OCI-LY1 (cell line): Measurements from ENCODE around the gene CUEDC1.

Source experiments
- H2AFZ ChIP-seq: fragments of 200-600 bp; sonication (generic), shearing (Covaris generic); 2 replicates; pipeline ENCODE4 v1.6.0; 2014; ENCODE audit warnings: antibody characterized with exemption, mild to moderate bottlenecking, low read length
- H3F3A ChIP-seq: fragments of 200-600 bp; sonication (generic), shearing (Covaris generic); 2 replicates; pipeline ENCODE4 v1.6.0; 2014; ENCODE audit warnings: mild to moderate bottlenecking, antibody characterized with exemption, low read length, moderate library complexity; ENCODE audit not compliant: insufficient read depth
- H3K27ac ChIP-seq: fragments of 200-600 bp; sonication (generic); 2 replicates; pipeline ENCODE4 v1.5.1; 2014; ENCODE audit warnings: low read length, mixed run types, mild to moderate bottlenecking, low read depth; ENCODE audit not compliant: poor library complexity, severe bottlenecking
- H3K27me3 ChIP-seq: fragments of 200-600 bp; sonication (generic); 2 replicates; pipeline ENCODE4 v1.6.0; 2014; ENCODE audit warnings: antibody characterized with exemption, mild to moderate bottlenecking, low read length, moderate library complexity; ENCODE audit not compliant: insufficient read depth
- H3K36me3 ChIP-seq: fragments of 200-600 bp; sonication (generic); 2 replicates; pipeline ENCODE4 v1.6.1; 2014; ENCODE audit warnings: mild to moderate bottlenecking, antibody characterized with exemption, low read length, moderate library complexity, mixed read lengths; ENCODE audit not compliant: insufficient read depth
- H3K4me1 ChIP-seq: fragments of 200-600 bp; sonication (generic); 2 replicates; pipeline ENCODE4 v1.5.1; 2014; ENCODE audit warnings: mild to moderate bottlenecking, low read length, moderate library complexity; ENCODE audit not compliant: insufficient read depth, severe bottlenecking
- H3K4me2 ChIP-seq: fragments of 200-600 bp; sonication (generic), shearing (Covaris generic); 2 replicates; pipeline ENCODE4 v1.6.1; 2014; ENCODE audit warnings: low read length
- H3K4me3 ChIP-seq: fragments of 200-600 bp; sonication (generic); 2 replicates; pipeline ENCODE4 v1.5.1; 2014; ENCODE audit warnings: low read length, low read depth, mild to moderate bottlenecking, mixed read lengths; ENCODE audit not compliant: poor library complexity, severe bottlenecking
- H3K79me2 ChIP-seq: fragments of 200-600 bp; shearing (Covaris generic); 2 replicates; pipeline ENCODE4 v1.6.1; 2016; ENCODE audit warnings: mixed run types, low read length, mixed read lengths; ENCODE audit not compliant: insufficient read depth
- H3K9ac ChIP-seq: fragments of 200-600 bp; sonication (generic), shearing (Covaris generic); 2 replicates; pipeline ENCODE4 v1.6.1; 2014; ENCODE audit warnings: mild to moderate bottlenecking, low read length, mixed read lengths
- H3K9me2 ChIP-seq: fragments of 200-600 bp; sonication (generic), shearing (Covaris generic); 2 replicates; pipeline ENCODE4 v1.6.1; 2014; ENCODE audit warnings: low read depth, mild to moderate bottlenecking, low read length, mixed read lengths
- H3K9me3 ChIP-seq: fragments of 200-600 bp; shearing (Covaris generic); 2 replicates; pipeline ENCODE4 v1.6.1; 2014; ENCODE audit warnings: low read length, mixed read lengths
- H4K20me1 ChIP-seq: fragments of 200-600 bp; sonication (generic), shearing (Covaris generic); 2 replicates; pipeline ENCODE4 v1.6.0; 2016; ENCODE audit warnings: mild to moderate bottlenecking, low read length; ENCODE audit not compliant: insufficient read depth
- CTCF ChIP-seq: fragments of 200-600 bp; sonication (generic), shearing (Covaris generic); IDR thresholded peaks from 2 replicates; pipeline ENCODE4 v1.5.1; 2017; ENCODE audit warnings: mild to moderate bottlenecking, antibody characterized with exemption, low read length, moderate library complexity, mixed read lengths
- EZH2 ChIP-seq: fragments of 200-600 bp; sonication (generic), shearing (Covaris generic); IDR thresholded peaks from 2 replicates; pipeline ENCODE4 v1.8.0; 2017; ENCODE audit warnings: borderline replicate concordance, mixed run types, mild to moderate bottlenecking, antibody characterized with exemption, low read length, moderate library complexity, mixed read lengths

The CUEDC1 gene

GRCh38 chr17:57866723-57867122, 88.5 kb downstream of the CUEDC1 start:
- H3K4me2 ChIP-seq = no peak overlapping the region
- H2AFZ ChIP-seq = no peak overlapping the region
- H3K27me3 ChIP-seq = peaks cover 9% of the 10 kb centered on the region; the same call in 1 of the 2 replicates
- no peaks in the 10 kb centered on the region for H3K36me3 ChIP-seq
- H4K20me1 ChIP-seq = no peaks in the 10 kb centered on the region
- H3F3A ChIP-seq = no peaks in the 10 kb centered on the region
- no peaks in the 10 kb centered on the region for H3K79me2 ChIP-seq
- H3K27ac ChIP-seq = no peak overlapping the region
- H3K4me1 ChIP-seq = peaks cover 11% of the 10 kb centered on the region
- TF ChIP-seq CTCF (no peak), EZH2 (no peak)
- H3K9ac ChIP-seq = no peak overlapping the region
- no peaks in the 10 kb centered on the region for H3K9me3 ChIP-seq
- no peaks in the 10 kb centered on the region for H3K9me2 ChIP-seq
- H3K4me3 ChIP-seq = no peak overlapping the region

GRCh38 chr17:57866319-57866718, 88.9 kb downstream of the CUEDC1 start:
- Histone ChIP-seq H4K20me1 (no peaks in the 10 kb centered on the region), H3K27me3 (peaks cover 9% of the 10 kb centered on the region; the same call in 1 of the 2 replicates), H3K9ac (no peak overlapping the region), H3K9me2 (no peaks in the 10 kb centered on the region), H3K36me3 (no peaks in the 10 kb centered on the region), H2AFZ (no peak overlapping the region), H3F3A (no peaks in the 10 kb centered on the region), H3K4me1 (peaks cover 13% of the 10 kb centered on the region), H3K4me3 (no peak overlapping the region), H3K27ac (no peak overlapping the region), H3K79me2 (no peaks in the 10 kb centered on the region), H3K9me3 (no peaks in the 10 kb centered on the region), H3K4me2 (no peak overlapping the region)
- no peak for TF ChIP-seq CTCF
- no peak for TF ChIP-seq EZH2

DNA sequence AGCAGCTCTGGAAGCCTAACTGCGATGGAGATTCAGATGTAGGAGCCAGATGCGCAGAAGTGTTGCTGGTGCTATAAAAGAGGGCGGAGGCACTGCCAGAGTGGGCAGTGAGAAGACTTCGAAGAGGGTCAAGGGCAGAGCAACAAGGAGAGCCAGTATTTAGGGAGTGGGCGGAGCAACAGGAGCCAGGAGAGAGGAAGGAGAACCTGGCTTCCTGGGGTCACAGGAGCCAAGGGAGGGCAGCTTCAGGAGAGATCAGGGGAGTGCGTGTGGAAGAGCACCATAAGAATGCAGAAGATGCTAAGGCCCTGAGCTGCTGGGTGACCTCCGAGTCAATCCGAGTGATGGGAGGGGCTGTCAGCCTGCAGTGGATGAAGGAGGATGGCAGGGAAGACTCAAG, 90.9 kb downstream of the CUEDC1 start:
- H2AFZ ChIP-seq = no peak overlapping the region
- H4K20me1 ChIP-seq = no peaks in the 10 kb centered on the region
- no peaks in the 10 kb centered on the region for H3K36me3 ChIP-seq
- no peak overlapping the region for H3K9ac ChIP-seq
- TF ChIP-seq EZH2 = no peak
- TF ChIP-seq CTCF = no peak
- H3K4me1 ChIP-seq = peaks cover 21% of the 10 kb centered on the region
- H3K4me3 ChIP-seq = no peak overlapping the region
- H3K79me2 ChIP-seq = no peaks in the 10 kb centered on the region
- no peaks in the 10 kb centered on the region; the same call in 1 of the 2 replicates for H3K27me3 ChIP-seq
- H3K9me3 ChIP-seq = no peaks in the 10 kb centered on the region
- H3K9me2 ChIP-seq = no peaks in the 10 kb centered on the region
- no peak overlapping the region for H3K27ac ChIP-seq
- H3F3A ChIP-seq = no peaks in the 10 kb centered on the region
- H3K4me2 ChIP-seq = no peak overlapping the region
